Central memory CD4-positive, alpha-beta T cell (primary cell): ENCODE results near the gene KNDC1.
"Not testable (repeated sequence)": the region's sequence is repeated elsewhere in the genome, so short reads cannot be mapped to it uniquely, and the experiment has no call there.

Experiments used
- DNase-seq: peaks from one replicate; pipeline ENCODE4 v3.0.0; 2022

KNDC1 gene

DNA sequence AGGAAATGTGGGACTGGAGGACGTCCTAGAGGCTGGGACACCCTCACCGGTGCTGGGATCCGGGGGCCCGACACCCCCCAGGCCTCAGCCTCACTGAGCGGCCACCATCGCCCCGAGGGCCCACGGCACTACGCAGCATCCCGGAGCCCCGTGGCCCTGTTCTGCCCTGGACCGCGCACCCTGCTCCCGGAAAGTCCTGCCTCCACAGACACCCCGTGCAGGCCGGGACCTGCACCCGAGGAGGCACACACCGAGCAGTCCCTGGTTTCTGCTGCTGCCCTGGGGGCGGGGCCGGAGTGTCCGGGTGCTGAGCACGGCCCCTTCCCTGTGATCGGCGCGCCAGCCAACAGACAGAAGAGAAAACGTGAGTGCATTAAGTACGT lies 18.1 kb upstream of the KNDC1 start:
- DNase-seq, result no peak

GRCh38 chr10:133142523-133143199 lies 17.4 kb upstream of the KNDC1 start:
- no peak for DNase-seq

- DNase-seq, result no peak
Measured at GRCh38 chr10:133143200-133143533, 16.9 kb upstream of the KNDC1 start.

GRCh38 chr10:133143546-133143945 lies 16.5 kb upstream of the KNDC1 start:
- DNase-seq, result no peak

GRCh38 chr10:133144771-133145170 lies 15.2 kb upstream of the KNDC1 start:
- no peak for DNase-seq

GRCh38 chr10:133150226-133150625 lies 9.8 kb upstream of the KNDC1 start:
- DNase-seq, result no peak

- DNase-seq, result no peak
Measured at GRCh38 chr10:133150656-133151055, 9.4 kb upstream of the KNDC1 start.

- DNase-seq, result not testable (repeated sequence)
Measured at GRCh38 chr10:133151071-133151470, 8.9 kb upstream of the KNDC1 start.

DNA sequence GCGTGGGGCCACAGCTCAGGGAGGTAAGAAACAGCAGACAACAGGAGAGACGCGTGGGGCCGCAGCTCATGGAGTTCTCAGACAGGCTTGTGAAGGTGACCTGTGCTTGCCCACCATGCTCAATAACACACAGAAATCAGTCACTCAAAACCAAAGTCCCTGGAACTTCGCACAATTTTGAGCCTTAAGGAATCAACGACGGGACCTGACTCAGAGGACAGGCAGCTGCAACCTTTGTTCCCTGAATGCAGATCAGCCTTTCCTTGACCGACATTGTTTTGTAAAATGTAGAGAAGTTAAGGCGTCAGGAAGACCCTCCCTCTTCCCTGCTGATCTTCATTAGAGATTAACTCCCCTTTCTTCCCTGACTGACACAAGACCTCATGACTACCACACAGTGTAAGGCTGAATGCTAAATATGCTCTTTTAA lies 8.5 kb upstream of the KNDC1 start:
- DNase-seq, result no peak

GRCh38 chr10:133154411-133154810 lies 5.6 kb upstream of the KNDC1 start:
- no peak for DNase-seq

- no peak for DNase-seq
Measured at GRCh38 chr10:133154996-133155778, 4.8 kb upstream of the KNDC1 start.

- DNase-seq, result no peak
Measured at GRCh38 chr10:133156674-133157579, 3.1 kb upstream of the KNDC1 start.

DNA sequence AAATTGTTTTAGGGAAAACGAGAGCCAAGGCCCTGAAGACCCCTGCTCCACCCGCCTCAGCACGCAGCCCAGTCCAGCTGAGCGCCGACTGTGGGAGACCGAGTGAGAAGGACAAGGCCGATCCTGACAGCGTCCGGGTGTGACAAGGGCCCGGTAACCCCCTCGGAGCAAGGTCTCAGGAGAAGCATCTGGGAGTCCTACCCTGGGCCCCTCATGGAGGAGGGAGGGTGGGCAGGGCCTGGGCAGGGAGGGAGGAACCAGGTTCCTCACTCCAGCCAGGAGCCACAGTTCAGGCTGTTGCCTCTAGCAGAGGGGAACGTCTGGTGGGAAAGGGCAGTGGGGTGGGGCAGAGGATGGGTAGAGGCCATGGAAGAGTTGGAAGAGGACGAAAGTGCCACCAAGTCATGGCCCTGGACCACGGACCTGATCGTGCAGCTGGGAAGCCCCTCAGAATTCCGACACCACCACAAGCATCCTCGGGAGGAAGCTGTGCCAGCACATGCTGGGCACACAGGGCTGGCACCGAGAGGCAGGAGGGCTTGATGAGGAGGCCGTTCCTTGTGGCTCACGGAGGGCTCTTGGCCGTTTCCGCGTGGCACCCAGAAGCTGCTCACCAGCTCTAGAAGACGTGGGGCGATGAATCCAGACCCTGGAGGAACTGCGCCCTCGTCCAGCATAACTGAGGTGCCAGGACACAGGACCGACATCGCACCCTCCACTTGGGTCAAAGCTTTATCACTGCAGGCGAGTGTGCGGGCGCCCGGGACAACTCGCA lies 2.2 kb upstream of the KNDC1 start:
- no peak for DNase-seq

DNA sequence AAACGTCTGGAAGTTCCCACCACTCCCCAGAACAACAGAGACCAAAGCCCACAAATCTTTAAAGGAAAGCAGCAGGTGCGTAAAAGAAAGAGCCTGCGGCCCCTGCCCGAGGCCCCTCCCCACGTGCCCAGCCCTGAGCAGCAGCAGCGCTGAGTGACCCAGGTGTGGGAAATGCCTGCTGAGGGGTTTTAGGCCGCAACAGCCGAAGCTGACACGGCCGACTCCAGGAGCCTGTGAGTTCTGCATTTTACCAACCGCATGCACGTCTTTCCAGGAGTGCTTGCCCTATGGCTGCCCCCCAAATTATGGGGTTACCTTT lies 1.6 kb upstream of the KNDC1 start:
- no peak for DNase-seq

- no peak for DNase-seq
Measured at GRCh38 chr10:133158756-133159610, 1.0 kb upstream of the KNDC1 start.

DNA sequence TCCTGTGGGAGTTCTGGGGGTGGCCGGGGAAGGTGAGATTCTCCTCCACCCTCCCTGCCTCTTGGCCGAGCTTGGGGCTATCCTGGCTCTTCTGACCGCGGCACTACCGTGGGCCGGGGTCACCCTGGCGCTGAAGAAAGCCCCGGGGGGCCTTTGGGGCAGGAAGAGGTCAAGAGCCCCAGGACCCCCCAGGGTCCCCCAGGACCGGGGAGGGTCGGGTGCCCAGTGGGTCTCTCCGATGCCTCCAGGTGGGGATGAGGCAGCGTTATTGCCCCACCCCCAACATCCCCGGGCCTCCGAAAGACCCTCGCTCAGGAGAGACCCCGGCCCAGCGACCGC lies 439 bp upstream of the KNDC1 start:
- no peak for DNase-seq

DNA sequence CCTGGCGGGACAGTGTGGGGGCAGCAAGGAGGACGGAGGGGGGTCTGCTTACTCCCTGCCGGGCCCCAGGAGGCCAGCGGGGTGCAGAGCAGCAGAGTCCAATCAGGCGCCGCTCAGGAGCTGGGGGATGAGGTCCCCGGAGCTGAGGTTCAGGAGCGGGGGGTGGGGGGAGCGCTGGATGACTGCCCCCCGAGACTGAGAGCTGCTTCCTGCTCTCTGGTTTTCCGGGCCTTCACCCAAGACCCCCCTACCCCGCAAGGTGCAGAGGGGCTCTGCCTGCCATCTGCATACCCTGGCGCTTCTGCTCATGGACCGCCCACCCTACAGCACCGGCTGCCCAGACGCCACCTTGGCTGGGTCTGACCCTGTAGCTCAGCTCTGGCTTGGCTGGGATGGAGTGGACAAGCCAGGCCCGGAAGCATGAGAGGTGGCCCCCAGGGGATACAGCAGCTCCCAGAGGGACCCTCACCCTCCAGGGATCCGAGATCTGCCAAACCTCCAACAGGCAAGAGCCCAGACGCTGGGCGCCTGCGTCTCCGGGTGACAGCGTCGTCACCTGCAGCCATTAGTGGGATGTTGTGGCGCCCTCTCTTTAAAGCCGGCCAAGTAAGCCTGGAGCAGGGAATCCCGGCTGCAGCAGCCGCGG lies 930 bp downstream of the KNDC1 start:
- no peak for DNase-seq

DNA sequence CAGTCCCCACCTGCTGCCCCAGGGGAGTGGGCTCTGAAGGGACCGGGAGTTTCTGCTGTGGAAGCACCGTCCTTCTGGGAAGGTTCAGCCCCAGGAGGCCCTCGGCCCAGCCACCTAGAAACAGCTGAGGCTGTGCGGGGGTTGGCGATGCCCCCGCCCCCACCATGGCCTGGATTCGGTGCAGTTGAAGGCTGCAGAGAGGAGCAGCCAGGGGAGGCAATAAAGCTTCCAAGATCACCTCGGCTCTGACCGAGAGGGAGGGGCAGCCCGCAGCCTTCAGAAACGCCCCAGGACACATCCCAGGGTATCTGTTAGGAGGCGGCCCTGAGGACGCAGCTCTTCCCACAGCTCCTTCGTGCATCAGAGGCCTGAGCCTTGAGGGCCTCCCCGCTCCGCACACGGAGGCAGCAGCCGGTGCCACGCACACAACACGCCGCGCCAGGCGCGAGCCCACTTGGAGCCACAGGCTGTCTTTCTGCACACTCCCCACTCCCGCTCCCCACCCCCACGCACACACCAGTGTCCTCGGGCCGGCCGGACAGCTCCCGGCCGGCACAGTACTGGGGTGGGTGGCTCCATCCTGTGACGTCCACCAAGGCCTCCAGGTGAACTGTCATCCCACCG lies 1.6 kb downstream of the KNDC1 start:
- no peak for DNase-seq

DNA sequence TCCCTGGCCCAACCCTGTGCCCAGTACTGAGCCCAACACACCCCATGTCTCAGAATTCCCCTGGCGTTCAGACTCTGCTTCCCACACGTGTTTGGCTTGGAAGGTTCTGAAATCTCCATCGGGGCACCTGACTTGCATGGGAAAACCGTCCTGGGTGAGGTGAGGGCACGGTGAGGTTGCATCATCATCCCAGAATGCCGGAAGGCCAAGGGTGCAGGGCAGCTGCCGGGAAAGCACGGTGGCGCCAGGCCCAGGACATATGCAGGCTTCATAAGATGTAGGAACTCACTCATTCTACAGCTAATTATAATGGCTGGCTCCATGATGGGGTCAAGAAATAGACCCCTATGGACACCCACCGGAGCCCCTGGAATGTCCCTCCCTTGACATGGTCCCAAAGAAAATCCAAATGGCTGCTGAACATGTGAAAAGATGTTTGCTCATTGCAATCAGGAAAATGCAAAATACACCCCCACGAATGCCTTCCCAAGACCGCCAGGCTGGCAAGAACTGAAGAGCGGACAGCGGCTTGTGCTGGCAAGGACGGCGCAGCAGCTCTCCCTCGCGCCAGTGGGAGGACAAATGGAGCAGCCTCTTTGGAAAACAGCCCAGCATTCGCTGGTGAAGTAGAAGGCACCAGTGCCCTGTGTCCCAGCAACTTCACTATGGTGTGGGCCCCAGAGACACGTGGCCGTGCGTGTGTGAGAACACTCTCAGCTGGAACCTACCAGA lies 2.3 kb downstream of the KNDC1 start:
- no peak for DNase-seq
